H1 (cell line): ENCODE measurements around the gene RGS9. TPM values are rescaled to one million over a fixed set of nuclear protein-coding genes. Genes with fewer than 3 reads are reported as not detected.

ENCODE experiments used
- ATF2 ChIP-seq: IDR thresholded peaks from 2 replicates; pipeline ENCODE4 v1.6.1; 2012; ENCODE audit warnings: low read length, inconsistent platforms
- CEBPB ChIP-seq: IDR thresholded peaks from 2 replicates; pipeline ENCODE4 v1.6.1; 2012; ENCODE audit warnings: low read depth, low read length
- NRF1 ChIP-seq: IDR thresholded peaks from 2 replicates; pipeline ENCODE4 v1.6.1; 2011; ENCODE audit warnings: mild to moderate bottlenecking, low read depth, low read length, improper control_type of control experiment
- SP1 ChIP-seq: IDR thresholded peaks from 2 replicates; pipeline ENCODE4 v1.6.1; 2011; ENCODE audit warnings: low read depth, low read length
- SP2 ChIP-seq: IDR thresholded peaks from 2 replicates; pipeline ENCODE4 v1.6.1; 2012; ENCODE audit warnings: mild to moderate bottlenecking, low read length, inconsistent platforms
- TAF1 ChIP-seq: IDR thresholded peaks from 2 replicates; pipeline ENCODE4 v1.6.1; 2011; ENCODE audit warnings: mild to moderate bottlenecking, low read depth, low read length
- polyA plus RNA-seq, 7 experiments: library from polyadenylated mRNA; depleted of rRNA in 3 of 7; stranded (reverse) in 5 of 7; unstranded in 2 of 7; fragments of >200 nt in 5 of 7; fragments of 200-250 nt in 2 of 7; gene quantifications; 1 replicate in 5 of 7; 2 replicates in 1 of 7; 4 replicates in 1 of 7; pipeline versions ENCODE4 v1.2.1 to v1.2.3, GENCODE V29; 2011 to 2013; ENCODE audit warnings: missing spikeins in 2 of 7, mixed read lengths in 2 of 7
- total RNA-seq: library from RNA; stranded (reverse); fragmentation: NEBNext Ultra II Directional; extraction: Animal tissue kit (Norgen Biotek cat#: 25700); gene quantifications from 2 replicates; pipeline ENCODE4 v1.2.1, GENCODE V29; 2021

RGS9 gene
- total and polyA plus RNA-seq, 2 of the 8 experiments (the other 6 are each of a cell fraction or from before 2014, with no cell fraction given): 8.9 to 20.5 TPM

GRCh38 chr17:65254166-65254565 lies 117.0 kb downstream of the RGS9 start (continued):
- TF ChIP-seq ATF2 (no peak), NRF1 (no peak), CEBPB (no peak), TAF1 (no peak), SP1 (no peak), SP2 (no peak)
